Stimulated activated CD4-positive, alpha-beta T cell treated with anti-CD3 and anti-CD28 coated beads, Interleukin-1b, Interleukin-23, amount 100 ng/mL, for 4 hours (primary cell): Measurements from ENCODE around the gene DDA1.

Source experiments
- DNase-seq, 2 donors: peaks; one replicate each; pipeline ENCODE4 v3.0.0-alpha.2; 2020; ENCODE audit warnings: low read depth in 2 of 2

The DDA1 gene

DNA sequence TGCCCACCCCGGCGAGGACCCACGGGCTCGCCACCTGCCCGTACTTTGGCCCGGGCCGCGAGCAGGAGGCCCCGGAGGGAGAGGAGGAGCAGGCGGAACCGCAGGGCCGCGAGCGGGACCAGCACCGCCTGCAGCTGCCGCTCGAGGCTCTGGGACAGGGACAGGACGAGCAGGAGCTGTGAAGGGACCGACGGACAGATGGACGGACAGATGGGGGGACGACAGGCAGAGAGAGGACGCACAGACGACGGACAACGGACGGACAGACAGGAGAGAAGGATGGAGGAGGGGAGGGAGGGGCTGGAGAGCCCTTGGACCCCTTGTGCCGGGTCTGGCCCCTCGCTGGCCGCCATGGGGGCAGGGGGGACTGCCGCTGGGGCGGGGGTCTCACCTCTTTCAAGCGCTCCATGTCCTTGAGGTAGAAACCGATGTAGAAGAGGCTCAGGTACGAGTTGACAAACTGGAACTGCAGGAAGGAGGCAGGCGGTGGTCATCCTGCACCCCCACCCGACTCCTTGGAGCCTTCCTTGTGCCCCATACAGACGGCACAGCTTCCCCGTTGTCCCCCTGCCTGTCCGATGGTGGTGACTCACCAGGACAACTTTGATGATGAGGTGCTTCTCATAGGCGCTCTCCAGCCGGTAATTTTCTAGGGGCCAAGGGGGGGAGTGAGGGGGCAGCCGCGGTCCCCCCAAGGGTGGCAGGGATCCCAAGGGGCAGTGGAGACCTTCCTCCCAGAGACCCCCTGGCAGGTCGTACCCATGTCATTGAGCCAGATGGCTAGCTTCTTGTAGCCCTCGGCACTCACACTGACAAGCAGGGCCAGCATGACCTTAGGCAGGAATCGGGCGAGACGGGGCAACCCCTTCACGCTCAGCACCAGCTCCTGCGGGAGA is 20.3 kb downstream of the DDA1 start:
- DNase-seq: no peak

DNA sequence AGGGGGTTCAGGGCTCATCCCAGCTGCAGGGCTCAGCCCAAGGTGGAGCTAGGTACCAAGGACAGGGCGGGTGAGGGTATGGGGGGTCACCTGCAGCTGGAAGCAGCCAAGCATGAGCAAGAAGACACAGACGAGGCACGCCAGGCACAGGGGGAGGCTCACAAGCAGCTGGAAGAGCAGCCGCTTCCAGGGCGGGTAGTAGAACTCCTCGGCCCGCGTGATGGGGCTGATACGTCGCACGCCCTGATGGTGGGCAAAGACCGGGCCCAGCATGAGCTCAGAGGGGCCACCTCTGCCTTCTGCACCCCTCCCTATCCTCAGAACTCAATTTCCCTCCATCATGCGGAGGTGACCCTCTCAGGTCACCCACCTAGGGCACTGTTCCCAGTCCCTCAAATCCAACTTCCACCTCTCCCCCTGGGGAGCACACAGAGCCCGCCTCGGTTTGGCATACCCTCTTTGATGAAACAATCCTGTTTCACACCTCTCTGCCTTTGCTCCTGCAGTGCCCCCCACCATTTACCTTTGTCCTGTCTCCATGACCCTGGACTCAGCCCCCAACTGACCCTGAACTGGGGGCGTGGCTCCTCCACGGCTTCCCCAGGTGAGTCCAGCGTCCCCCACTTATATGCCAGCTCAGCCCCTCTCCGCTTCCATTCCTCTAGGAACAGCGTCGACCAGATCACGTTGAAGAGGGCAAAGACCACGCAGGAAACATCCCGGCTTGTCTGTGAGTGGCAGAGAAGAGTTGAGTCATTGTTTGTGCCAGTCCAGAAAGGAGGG is 21.1 kb downstream of the DDA1 start:
- no peak for DNase-seq

DNA sequence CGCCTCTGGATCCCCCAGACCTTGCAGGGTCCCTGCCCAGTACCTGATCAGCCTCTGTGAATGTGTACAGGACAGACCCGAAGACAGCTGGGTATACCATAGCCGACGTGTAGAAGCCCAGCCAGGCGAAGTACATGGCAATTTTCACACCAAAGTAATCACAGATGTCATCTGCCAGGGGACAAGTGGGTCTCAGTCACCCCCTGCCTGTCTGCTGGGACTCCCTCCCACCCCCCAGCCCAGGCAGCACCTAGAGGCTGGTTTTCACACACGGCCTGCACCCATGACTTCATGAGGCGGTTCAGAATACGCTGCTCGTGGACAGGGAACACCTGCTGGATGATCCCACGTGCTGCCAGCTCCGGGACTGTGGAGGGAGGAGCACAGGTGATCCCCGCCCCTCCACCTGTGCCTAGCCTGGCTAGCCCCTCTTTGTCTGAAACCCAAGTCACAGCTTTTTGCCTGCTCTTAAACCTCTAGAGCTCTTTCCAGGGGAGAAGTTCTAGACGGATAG is 21.7 kb downstream of the DDA1 start:
- no peak for DNase-seq

DNA sequence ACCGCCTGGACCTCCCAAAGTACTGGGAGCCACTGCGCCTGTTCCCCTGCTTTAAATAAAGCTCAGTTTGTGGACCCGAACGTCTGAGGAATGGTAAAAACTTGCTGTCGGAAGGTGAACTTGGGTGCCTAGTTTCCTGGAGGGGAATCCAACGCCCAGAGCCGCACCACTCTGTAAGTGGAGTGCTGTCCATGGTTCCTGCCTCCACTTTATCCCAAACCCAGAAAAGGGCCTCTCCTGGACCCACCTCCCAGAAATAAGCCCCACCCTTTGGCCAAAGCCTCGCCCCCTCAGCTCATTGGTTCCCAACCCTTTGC is 23.0 kb downstream of the DDA1 start:
- no peak for DNase-seq

DNA sequence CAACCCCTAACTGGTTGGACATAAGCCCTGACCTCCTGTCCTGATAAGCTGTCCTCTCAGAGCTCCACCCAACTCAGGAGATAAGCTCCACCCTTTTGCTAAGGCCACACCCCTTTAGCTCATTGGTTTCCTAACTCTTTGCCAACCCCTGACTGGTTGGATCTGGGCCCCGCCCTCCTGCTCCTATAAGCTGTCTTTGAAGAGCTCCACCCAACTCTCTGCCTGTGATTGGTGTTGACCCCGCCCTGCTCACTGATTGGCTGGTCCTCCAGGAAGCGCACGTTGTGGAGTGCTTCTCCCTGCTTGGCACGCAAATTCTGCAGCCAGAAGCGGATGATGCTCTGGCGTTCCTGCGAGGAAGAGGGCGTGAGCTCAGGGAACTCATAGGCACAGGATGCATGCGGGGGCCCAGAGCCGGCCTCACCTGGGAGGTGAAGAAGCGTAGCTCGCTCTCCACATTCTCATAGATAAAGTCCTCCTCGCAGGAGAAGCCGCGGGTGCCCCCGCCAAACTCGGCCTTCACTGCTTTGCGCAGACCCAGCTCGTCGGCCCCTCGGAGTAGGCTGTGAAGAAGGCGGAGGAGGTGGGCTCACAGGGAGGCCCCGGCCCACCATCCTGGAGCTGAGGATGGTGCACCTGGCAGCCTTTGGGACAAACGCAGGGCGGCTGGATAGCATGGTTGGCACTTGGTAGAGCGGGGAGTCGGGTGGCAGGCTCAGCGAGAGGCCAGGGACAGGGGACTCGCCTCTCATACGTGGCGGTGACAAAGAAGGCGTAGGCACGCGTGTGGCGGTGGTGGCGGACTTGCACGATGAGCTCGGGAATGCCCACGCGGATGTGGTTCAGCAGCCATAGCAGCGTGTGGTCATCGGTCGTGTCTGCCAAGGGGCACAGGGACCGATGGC is 23.6 kb downstream of the DDA1 start:
- no peak for DNase-seq

DNA sequence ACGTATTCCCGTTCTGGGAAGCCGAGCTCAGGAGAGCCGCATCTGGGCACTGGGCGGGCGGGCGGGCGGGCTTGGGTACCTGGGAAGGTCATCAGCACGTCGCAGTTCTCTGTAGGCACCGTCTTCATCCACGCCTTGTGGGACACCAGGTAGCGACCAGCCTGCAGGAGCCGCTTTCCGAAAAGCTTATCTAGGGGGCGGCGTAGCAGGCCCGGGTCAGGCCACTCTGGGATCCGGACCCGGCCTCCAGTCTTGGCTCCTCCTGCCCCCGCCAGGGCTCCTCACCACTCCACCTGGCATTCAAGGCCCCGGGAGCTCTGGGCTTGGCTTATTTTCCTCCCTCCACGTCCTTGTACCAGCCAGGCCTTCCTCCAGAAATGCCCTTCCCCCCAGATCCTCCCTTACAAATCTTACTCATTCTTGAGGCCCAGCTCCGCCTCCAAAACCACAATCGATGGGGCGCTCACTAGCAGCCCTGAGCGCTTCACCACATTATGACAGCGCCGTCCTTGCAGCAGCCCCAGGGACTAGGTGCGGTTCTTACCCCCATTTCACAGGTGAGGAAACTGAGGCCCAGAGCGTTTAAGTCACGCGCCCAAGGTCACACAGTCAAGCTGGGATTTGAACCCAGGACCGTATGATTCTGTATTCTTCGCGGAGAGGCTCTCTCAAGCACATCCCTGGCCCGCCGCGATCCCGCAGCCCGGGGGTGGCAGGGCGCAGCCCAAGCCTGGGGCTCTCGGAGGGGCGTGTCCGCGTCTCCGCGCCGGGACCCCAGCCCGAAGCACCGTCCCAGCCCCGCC is 24.4 kb downstream of the DDA1 start:
- DNase-seq: peak; percentile 58 to 62

DNA sequence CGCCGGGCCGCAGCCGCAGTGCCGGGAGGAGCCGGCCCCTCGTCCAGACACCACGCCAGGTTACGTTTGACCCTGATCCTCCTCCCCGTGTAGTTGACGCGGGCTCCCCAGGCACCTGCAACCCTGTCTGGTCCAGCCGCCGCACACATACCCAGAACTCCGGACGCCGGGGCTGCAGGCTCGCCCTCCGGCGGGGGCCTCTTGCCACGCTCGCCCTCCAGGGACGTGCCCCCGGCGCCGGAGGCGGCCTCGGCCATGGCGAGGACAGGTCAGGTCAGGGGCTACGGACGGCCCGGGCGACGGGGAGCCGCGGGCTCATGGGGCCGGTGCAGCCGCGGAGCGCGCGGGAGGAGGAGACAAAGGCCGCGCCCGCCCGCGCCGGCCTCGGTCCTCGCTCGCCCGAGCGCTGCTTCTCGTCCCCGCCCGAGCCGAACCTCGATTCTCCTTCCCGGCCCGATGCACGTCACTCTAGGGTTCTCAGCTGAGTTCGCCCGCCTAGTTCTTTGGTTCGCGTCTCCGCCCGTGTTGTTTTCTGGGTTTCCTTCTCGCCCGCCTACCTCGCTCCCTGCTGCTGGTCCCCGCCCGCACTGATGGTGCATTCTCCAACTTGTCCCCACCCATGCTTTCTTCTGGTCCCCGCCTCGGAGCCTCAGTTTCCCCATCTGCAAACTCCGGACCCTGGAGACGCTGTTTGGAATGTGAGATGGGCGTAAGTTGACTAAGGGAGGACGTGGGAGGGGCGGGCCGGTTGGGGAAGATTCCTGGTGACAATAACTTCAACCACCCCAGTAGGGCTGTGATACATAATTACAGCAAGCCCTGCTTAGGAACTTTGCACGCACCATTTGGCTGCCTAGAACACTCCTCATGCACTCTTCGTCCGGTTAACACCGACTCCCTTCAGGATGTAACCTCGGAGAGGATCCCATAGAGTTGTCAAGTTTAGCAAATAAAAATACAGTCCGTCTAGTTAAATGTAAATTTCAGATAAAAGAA is 25.3 kb downstream of the DDA1 start, which contains the start of gene ANO8:
Gene ANO8, minus strand, starts transcription at position 442 of the 996 bp plus-strand sequence. Its CDS starts 185 bp downstream, at position 257.
- peak; percentile 96 for DNase-seq

DNA sequence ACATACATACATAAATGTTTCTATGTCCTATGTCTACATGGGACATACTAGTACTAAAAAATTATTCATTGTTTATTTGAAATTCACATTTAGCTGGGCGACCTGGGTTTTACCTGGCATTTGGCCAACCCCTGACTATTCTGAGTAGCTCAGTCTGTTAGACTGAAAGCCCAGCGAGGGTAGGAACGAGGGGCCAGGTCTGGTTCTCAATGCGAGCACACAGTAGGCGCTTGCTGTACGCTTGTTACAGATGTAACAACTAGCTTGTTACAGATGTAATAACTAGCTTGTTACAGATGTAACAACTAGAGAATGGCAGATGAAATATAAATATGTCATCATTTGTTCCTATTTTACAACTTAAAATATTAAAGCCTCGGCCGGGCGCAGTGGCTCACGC is 26.2 kb downstream of the DDA1 start:
- no peak for DNase-seq

DNA sequence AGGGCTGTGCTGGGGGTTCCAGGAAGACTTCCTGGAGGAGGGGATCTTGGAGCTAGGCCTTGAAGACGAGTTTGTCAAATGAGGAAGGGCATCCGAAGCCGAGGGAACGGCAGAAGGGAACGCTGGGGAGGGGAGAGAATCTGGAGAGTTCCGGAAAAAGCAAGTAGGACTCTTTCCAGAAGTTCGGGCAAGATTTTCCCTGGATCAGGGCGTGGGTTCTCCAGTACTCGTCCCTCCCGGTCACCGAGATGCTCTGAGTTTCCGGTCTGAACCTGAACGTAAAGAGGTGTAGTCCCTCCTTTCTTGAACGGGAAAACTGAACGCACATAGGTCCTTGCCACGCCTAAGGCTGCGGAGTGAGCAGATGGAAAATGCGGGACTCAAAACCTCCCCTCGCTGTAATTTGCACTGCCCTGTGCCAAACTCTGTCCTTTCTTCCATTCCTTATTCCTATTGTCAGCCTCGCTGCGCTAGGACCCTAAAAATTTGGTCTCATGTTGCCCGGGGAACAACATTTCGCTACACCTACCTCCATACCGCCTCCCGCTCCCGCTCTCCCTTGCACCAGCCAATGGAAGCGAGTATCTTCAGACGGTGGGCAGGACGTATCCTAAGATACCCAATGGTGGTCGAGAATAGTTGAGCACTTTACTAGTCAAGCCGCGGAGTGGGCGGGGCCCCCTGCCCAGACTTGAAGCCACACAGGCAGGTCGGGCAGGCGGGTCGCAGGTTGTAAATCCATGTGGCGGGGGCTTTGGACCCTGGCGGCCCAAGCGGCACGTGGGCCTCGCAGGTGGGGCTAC is 27.7 kb downstream of the DDA1 start, which contains the start of gene GTPBP3:
Gene GTPBP3, plus strand, starts transcription at position 682 of the 803 bp plus-strand sequence. Its CDS starts 59 bp downstream, at position 741.
- peak; percentile 90 to 95 for DNase-seq

DNA sequence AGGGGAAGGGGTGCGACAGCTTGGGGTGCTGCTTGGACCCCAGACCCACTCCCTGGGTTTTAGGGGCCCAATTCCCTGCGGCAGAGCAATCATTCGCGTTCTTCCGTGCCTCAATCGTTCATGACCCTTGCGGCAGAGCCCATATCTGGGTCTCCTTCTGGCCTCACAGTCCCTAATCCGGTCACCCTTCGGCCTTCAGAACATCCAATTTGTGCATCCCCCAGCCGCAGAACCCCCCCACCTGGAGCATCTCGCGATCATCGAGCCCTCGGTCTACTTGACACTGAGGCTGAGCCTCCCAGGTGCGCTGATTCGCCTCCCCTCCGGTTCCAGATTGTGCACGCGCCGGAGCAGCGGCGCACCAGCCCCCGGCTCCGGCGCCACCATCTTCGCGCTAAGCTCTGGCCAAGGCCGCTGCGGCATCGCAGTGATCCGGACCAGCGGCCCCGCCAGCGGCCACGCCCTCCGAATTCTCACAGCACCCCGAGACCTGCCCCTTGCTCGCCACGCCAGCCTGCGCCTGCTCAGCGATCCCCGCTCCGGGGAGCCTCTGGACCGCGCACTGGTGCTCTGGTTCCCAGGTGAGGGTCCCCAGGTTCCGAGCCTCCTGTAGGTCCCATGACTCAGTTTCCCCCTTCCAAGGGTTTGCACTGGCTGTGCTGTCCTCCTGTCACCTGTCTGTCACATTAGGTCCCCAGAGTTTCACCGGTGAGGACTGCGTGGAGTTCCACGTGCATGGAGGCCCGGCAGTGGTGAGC is 28.5 kb downstream of the DDA1 start:
- peak in 1 of 2 donors; percentile 39 for DNase-seq

DNA sequence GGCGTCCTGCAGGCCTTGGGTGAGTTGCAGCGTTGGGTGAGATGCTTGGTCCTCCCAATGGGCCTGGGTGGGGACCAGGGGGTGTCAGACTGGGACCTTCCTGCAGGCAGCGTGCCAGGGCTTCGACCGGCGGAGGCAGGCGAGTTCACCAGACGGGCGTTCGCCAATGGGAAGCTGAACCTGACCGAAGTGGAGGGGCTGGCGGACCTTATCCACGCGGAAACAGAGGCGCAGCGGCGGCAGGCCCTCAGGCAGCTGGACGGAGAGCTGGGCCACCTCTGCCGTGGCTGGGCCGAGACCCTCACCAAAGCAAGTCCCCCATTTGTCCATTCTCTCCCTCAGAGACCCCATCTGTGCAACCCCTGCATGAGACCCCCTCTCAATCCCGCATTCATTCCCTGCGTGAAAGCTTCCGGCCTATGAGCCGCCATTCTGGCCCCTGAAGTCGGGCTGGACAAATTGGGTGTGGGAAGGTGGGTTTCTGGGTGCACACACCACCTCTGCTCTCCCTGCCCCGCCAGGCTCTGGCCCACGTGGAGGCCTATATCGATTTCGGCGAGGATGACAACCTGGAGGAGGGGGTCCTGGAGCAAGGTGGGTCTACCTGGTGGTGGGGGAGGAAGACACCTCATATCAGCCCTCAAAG is 29.2 kb downstream of the DDA1 start:
- no peak for DNase-seq

DNA sequence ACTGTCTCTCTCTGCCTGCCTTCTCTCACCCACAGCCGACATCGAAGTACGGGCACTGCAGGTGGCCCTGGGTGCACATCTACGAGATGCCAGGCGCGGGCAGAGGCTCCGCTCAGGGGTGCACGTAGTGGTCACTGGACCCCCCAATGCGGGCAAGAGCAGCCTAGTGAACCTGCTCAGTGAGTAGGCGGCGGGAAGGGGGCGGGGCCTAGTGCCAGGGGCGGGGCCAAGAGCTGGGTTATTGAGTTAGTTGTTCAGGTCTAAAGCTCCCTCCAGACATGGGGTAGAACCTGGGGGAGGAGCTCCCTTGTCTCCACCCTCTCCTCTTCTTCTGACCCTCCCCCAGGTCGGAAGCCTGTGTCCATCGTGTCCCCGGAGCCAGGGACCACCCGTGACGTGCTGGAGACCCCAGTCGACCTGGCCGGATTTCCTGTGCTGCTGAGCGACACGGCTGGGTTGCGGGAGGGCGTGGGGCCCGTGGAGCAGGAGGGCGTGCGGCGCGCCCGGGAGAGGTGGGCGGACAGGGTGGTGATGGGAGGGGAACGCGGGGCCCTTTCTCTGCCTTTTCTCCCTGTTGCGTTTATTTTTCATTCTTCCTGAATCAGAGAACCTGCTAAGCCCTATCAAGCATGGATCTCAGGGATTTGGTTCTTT is 29.9 kb downstream of the DDA1 start:
- DNase-seq: peak in 1 of 2 donors; percentile 58

DNA sequence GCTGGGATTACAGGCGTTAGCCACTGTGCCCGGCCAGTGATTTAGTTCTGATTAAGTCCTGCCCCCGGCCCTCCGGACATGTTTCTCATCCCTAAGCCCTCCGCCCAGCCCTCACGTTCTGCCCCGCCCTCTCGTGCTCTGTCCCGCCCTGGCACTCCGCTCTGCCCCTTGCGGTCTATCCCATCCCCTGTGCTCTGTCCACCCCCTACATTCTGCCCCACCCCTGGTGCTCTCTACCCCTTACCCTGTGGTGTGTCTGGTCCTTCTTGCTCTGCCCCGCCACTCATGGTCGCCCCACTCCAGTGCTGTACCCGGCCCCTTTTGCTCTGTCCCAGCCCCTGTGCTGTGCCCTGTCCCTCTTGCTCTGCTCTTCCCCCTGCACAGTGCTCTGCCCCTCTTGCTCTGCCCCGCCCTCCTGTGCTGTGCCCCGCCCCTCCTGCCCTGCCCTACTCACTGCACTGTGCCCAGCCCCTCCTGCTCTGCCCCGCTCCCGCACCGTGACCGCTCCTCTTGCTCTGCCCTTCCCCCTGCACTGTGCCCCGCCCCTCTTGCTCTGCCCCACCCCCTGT is 31.0 kb downstream of the DDA1 start:
- DNase-seq: no peak

DNA sequence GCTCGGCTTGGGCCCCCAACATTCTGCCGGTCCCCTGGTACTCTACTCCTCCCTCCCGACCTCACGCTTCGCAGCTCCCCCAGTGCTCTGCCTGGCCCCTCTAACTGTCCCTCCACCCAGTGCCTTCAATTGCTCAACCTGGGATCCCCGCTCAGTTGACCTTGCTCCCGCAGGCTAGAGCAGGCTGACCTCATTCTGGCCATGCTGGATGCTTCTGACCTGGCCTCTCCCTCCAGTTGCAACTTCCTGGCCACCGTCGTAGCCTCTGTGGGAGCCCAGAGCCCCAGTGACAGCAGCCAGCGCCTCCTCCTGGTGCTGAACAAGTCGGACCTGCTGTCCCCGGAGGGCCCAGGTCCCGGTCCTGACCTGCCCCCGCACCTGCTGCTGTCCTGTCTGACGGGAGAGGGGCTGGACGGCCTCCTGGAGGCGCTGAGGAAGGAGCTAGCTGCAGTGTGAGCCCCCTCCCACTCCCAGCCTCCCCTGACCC is 31.6 kb downstream of the DDA1 start:
- no peak for DNase-seq

DNA sequence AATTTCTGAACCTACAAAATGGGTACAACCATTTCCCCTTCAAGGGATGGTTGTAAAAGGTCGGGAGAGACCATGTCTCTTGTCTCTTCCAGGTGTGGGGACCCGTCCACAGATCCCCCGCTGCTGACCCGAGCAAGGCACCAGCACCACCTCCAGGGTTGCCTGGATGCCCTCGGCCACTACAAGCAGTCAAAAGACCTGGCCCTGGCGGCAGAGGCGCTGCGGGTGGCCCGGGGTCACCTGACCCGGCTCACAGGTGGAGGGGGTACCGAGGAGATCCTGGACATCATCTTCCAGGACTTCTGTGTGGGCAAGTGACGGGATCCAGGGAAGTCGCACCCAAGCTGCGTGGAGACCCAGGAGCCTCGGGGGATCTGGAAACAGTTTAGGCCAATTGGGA is 32.0 kb downstream of the DDA1 start:
- DNase-seq: no peak

DNA sequence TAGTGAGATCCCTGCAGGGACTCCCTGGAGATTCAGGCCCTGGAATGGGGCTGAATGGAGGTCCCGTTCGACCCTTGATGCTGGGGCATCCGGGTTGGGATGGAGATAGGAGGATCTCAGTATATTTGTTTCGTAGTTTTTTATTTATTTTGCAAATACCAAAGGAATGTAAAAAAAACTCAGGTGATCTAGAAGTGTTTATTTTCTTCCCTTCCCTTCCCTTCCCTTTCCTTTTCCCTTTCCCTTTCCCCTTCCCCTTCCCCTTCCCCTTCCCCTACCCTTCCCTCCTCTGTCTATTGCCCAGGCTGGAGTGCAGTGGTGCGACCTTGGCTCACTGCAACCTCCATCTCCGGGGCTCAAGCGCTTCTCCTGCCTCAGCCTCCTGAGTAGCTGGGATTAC is 32.5 kb downstream of the DDA1 start:
- DNase-seq: no peak
